Thyroid gland (tissue), 4 donors: ENCODE measurements around the gene MME.

ENCODE experiments used
- POLR2A ChIP-seq, 2 donors: fragments of 450-650 bp; IDR thresholded peaks; one replicate each; pipeline ENCODE4 v1.6.1; 2017; ENCODE audit warnings: antibody characterized with exemption in 2 of 2, mild to moderate bottlenecking in 2 of 2, moderate library complexity in 1 of 2
- TF ChIP-seq, protein P1 (sequence below), 6 experiments: fragments of 200-600 bp in 3 of 6; fragments of 450-650 bp in 3 of 6; sonication (generic) in 3 of 6; IDR thresholded peaks; one replicate each; pipeline ENCODE4 v1.5.1; 2016 to 2019; ENCODE audit warnings: antibody characterized with exemption in 6 of 6, mild to moderate bottlenecking in 2 of 6, inconsistent platforms in 1 of 6, moderate library complexity in 1 of 6

DNA sequence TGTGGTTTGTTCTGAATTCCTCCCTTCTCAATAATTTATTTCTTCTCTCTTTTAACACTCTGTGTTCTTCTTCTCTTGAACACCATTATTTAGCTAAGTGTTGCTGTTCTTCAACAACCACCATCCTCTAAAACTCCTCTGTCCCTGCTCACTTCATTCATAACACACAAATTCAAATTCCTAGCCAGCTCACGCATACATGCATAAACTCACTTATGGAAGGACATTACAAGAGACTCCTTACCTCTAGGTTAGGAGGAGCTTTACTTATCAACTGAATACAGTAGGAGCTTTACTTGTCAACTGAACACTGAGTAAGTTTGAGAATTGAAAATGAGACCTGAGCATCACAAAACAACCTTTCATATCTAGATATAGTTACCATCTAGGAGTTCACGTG is 23.6 kb downstream of the MME start:
- TF ChIP-seq, protein P1, sequence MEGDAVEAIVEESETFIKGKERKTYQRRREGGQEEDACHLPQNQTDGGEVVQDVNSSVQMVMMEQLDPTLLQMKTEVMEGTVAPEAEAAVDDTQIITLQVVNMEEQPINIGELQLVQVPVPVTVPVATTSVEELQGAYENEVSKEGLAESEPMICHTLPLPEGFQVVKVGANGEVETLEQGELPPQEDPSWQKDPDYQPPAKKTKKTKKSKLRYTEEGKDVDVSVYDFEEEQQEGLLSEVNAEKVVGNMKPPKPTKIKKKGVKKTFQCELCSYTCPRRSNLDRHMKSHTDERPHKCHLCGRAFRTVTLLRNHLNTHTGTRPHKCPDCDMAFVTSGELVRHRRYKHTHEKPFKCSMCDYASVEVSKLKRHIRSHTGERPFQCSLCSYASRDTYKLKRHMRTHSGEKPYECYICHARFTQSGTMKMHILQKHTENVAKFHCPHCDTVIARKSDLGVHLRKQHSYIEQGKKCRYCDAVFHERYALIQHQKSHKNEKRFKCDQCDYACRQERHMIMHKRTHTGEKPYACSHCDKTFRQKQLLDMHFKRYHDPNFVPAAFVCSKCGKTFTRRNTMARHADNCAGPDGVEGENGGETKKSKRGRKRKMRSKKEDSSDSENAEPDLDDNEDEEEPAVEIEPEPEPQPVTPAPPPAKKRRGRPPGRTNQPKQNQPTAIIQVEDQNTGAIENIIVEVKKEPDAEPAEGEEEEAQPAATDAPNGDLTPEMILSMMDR (IDR thresholded peaks at IDR 0.05) = no peak
- TF ChIP-seq POLR2A (IDR thresholded peaks at IDR 0.05) = no peak
